HepG2 (cell line): ENCODE data around the gene CHCHD1. TPM values are rescaled to one million over a fixed set of nuclear protein-coding genes. Genes with fewer than 3 reads are reported as not detected.

Experiments used
- ASH2L ChIP-seq: fragments of 300-600, 200-600 bp; sonication (generic); IDR thresholded peaks from 2 replicates; pipeline ENCODE4 v1.7.0; 2017; ENCODE audit warnings: low read depth, mild to moderate bottlenecking, moderate library complexity, mixed read lengths, low read length; ENCODE audit not compliant: insufficient read length
- BATF2 ChIP-seq: sonication (generic); formaldehyde crosslinking; IDR thresholded peaks from 2 replicates; pipeline ENCODE4 v1.8.0; 2022; ENCODE audit warnings: mild to moderate bottlenecking, missing genetic modification reagents, moderate library complexity
- DPF2 ChIP-seq: sonication (generic); formaldehyde crosslinking; IDR thresholded peaks from 2 replicates; pipeline ENCODE4 v1.4.0; 2020; ENCODE audit warnings: mild to moderate bottlenecking, low read depth, missing genetic modification reagents, borderline replicate concordance
- FOXA3 ChIP-seq: IDR thresholded peaks from 2 replicates; pipeline ENCODE4 v1.6.1; 2016; ENCODE audit warnings: missing genetic modification reagents, missing compliant biosample characterization
- GATAD2A ChIP-seq: IDR thresholded peaks from 2 replicates; pipeline ENCODE4 v1.6.1; 2016
- PHF5A ChIP-seq: IDR thresholded peaks from one replicate; pipeline ENCODE4 v1.6.1; 2018; ENCODE audit warnings: low read depth, missing genetic modification reagents; ENCODE audit not compliant: unreplicated experiment
- SMAD9 ChIP-seq: sonication (generic); formaldehyde crosslinking; IDR thresholded peaks from 2 replicates; pipeline ENCODE4 v1.5.1; 2020; ENCODE audit warnings: mild to moderate bottlenecking, missing genetic modification reagents
- ZNF260 ChIP-seq: sonication (generic); formaldehyde crosslinking; IDR thresholded peaks from 2 replicates; pipeline ENCODE4 v1.4.0; 2020; ENCODE audit warnings: missing genetic modification reagents, low read depth, mild to moderate bottlenecking, borderline replicate concordance
- ZNF362 ChIP-seq: sonication (generic); formaldehyde crosslinking; IDR thresholded peaks from 2 replicates; pipeline ENCODE4 v1.4.0; 2020; ENCODE audit warnings: missing genetic modification reagents, mild to moderate bottlenecking, borderline replicate concordance
- ZZZ3 ChIP-seq: sonication (generic); formaldehyde crosslinking; IDR thresholded peaks from 2 replicates; pipeline ENCODE4 v1.4.0; 2020; ENCODE audit warnings: missing genetic modification reagents, mild to moderate bottlenecking, borderline replicate concordance
- polyA plus RNA-seq, 8 experiments: library from polyadenylated mRNA; depleted of rRNA in 3 of 8; stranded (reverse) in 7 of 8; unstranded in 1 of 8; fragments of >200 nt; fragmentation: Illumina TruSeq in 4 of 8; extraction: Trizol in 4 of 8; gene quantifications; 2 replicates each; pipeline versions ENCODE4 v1.2.1 to v1.2.3, GENCODE V29; 2011 to 2016; ENCODE audit warnings: low read depth in 4 of 8, missing spikeins in 1 of 8, mixed read lengths in 1 of 8; ENCODE audit not compliant: insufficient read depth in 1 of 8
- total RNA-seq, 5 experiments: library from RNA; depleted of rRNA; stranded (reverse); fragments of >200 nt; fragmentation: Illumina TruSeq; extraction: Trizol; gene quantifications; 2 replicates each; pipeline ENCODE4 v1.2.3, GENCODE V29; 2016; ENCODE audit warnings: low read depth in 1 of 5
- TF ChIP-seq, protein P1 (sequence below): sonication (generic); formaldehyde crosslinking; IDR thresholded peaks from one replicate; pipeline ENCODE4 v1.5.1; 2020; ENCODE audit warnings: mild to moderate bottlenecking, missing genetic modification reagents; ENCODE audit errors: not compliant biosample characterization
- TF ChIP-seq, protein P2 (sequence below): sonication (generic); formaldehyde crosslinking; IDR thresholded peaks from 2 replicates; pipeline ENCODE4 v1.9.0; 2022; ENCODE audit warnings: missing genetic modification reagents, mild to moderate bottlenecking, borderline replicate concordance
- TF ChIP-seq, protein P3 (sequence below): sonication (generic); formaldehyde crosslinking; IDR thresholded peaks from 2 replicates; pipeline ENCODE4 v1.4.0; 2020; ENCODE audit warnings: mild to moderate bottlenecking, missing genetic modification reagents

The CHCHD1 gene
- total and polyA plus RNA-seq, 2 of the 13 experiments (the other 11 are each of a cell fraction or from before 2014, with no cell fraction given) = 36.9 to 71.2 TPM

DNA sequence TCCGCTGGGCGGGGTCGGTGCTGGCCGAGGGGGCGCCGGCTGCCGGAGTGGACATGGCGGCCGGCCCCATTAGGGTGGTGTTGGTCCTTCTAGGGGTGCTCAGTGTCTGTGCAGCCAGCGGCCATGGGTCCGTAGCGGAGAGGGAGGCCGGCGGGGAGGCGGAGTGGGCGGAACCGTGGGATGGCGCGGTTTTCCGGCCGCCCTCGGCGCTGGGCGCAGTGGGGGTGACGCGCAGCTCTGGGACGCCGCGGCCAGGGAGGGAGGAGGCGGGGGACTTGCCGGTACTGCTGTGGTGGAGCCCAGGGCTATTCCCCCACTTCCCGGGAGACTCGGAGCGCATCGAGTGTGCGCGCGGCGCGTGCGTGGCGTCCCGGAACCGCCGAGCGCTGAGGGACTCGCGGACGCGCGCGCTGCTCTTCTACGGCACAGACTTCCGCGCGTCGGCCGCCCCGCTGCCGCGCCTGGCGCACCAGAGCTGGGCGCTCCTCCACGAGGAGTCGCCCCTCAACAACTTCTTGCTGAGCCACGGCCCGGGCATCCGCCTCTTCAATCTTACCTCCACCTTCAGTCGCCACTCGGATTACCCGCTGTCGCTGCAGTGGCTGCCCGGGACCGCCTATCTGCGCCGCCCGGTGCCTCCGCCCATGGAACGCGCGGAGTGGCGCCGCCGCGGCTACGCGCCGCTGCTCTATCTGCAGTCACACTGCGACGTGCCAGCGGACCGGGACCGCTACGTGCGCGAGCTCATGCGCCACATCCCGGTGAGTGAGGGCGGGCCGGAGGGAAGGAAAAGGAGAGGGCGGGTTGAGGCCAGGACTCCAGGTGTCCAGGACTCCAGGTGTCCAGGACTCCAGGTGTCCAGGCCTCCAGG lies 9.3 kb upstream of the CHCHD1 start (continued):
- TF ChIP-seq, protein P1, sequence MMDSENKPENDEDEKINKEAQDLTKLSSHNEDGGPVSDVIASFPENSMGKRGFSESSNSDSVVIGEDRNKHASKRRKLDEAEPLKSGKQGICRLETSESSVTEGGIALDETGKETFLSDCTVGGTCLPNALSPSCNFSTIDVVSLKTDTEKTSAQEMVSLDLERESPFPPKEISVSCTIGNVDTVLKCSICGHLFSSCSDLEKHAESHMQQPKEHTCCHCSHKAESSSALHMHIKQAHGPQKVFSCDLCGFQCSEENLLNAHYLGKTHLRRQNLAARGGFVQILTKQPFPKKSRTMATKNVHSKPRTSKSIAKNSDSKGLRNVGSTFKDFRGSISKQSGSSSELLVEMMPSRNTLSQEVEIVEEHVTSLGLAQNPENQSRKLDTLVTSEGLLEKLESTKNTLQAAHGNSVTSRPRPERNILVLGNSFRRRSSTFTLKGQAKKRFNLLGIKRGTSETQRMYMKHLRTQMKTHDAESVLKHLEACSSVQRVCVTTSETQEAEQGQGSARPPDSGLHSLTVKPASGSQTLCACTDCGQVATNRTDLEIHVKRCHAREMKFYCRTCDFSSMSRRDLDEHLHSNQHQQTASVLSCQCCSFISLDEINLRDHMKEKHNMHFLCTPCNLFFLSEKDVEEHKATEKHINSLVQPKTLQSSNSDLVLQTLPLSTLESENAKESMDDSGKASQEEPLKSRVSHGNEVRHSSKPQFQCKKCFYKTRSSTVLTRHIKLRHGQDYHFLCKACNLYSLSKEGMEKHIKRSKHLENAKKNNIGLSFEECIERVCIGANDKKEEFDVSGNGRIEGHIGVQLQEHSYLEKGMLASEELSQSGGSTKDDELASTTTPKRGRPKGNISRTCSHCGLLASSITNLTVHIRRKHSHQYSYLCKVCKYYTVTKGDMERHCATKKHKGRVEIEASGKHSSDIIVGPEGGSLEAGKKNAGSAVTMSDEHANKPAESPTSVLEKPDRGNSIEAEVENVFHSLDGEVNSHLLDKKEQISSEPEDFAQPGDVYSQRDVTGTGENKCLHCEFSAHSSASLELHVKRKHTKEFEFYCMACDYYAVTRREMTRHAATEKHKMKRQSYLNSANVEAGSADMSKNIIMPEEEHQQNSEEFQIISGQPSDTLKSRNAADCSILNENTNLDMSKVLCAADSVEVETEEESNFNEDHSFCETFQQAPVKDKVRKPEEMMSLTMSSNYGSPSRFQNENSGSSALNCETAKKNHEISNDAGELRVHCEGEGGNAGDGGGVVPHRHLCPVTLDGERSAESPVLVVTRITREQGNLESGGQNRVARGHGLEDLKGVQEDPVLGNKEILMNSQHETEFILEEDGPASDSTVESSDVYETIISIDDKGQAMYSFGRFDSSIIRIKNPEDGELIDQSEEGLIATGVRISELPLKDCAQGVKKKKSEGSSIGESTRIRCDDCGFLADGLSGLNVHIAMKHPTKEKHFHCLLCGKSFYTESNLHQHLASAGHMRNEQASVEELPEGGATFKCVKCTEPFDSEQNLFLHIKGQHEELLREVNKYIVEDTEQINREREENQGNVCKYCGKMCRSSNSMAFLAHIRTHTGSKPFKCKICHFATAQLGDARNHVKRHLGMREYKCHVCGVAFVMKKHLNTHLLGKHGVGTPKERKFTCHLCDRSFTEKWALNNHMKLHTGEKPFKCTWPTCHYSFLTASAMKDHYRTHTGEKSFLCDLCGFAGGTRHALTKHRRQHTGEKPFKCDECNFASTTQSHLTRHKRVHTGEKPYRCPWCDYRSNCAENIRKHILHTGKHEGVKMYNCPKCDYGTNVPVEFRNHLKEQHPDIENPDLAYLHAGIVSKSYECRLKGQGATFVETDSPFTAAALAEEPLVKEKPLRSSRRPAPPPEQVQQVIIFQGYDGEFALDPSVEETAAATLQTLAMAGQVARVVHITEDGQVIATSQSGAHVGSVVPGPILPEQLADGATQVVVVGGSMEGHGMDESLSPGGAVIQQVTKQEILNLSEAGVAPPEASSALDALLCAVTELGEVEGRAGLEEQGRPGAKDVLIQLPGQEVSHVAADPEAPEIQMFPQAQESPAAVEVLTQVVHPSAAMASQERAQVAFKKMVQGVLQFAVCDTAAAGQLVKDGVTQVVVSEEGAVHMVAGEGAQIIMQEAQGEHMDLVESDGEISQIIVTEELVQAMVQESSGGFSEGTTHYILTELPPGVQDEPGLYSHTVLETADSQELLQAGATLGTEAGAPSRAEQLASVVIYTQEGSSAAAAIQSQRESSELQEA (CRISPR knock-in tag) = no peak
- TF ChIP-seq PHF5A (CRISPR knock-in tag) = no peak
- TF ChIP-seq, protein P2, sequence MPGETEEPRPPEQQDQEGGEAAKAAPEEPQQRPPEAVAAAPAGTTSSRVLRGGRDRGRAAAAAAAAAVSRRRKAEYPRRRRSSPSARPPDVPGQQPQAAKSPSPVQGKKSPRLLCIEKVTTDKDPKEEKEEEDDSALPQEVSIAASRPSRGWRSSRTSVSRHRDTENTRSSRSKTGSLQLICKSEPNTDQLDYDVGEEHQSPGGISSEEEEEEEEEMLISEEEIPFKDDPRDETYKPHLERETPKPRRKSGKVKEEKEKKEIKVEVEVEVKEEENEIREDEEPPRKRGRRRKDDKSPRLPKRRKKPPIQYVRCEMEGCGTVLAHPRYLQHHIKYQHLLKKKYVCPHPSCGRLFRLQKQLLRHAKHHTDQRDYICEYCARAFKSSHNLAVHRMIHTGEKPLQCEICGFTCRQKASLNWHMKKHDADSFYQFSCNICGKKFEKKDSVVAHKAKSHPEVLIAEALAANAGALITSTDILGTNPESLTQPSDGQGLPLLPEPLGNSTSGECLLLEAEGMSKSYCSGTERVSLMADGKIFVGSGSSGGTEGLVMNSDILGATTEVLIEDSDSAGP (CRISPR knock-in tag) = peak; percentile 71; the same call in 1 of the 2 replicates
- TF ChIP-seq ZZZ3 (CRISPR knock-in tag) = no peak
- no peak for TF ChIP-seq DPF2
- 0 out of 2 replicates have a peak, but pooled peaks have one; percentile 11 for TF ChIP-seq GATAD2A (CRISPR knock-in tag)
- TF ChIP-seq BATF2 (CRISPR knock-in tag) = no peak
- peak; percentile 61 for TF ChIP-seq ASH2L
- TF ChIP-seq, protein P3, sequence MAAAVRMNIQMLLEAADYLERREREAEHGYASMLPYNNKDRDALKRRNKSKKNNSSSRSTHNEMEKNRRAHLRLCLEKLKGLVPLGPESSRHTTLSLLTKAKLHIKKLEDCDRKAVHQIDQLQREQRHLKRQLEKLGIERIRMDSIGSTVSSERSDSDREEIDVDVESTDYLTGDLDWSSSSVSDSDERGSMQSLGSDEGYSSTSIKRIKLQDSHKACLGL = peak; percentile 57; the same call in 1 of the 2 replicates
- no peak for TF ChIP-seq ZNF362 (CRISPR knock-in tag)
- 0 out of 2 replicates have a peak, but pooled peaks have one; percentile 43 for TF ChIP-seq ZNF260 (CRISPR knock-in tag)
- TF ChIP-seq SMAD9 (CRISPR knock-in tag) = 0 out of 2 replicates have a peak, but pooled peaks have one; percentile 79
- TF ChIP-seq FOXA3 (CRISPR knock-in tag) = no peak
